ENCODE data around the gene HAPLN2.

The HAPLN2 gene

DNA sequence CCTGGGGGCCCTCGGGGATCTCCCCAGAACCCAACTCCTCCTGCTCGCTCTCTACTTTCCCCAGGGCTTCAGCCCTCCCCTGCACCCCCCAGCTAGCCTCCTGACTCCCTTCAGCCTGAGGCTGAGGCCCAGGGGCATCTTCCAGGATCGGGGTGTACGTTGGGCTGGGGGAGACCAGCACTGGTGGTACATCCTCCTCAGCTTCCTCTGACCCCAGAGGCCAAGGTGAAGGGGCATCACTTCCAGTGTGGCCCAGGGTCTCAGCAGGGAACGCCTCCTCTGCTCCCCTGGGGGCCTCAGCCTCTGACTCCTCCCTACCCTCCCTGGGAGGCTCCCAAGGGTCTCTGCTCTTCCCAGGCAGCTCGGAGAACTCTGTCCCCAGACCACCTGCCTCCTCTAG lies 51.1 kb downstream of the HAPLN2 start:
- H3K36me3 ChIP-seq (ENCODE audit: control insufficient read depth, insufficient read depth, low read length), result no peaks in the 10 kb centered on the region
- no peak overlapping the region for H3K9ac ChIP-seq (ENCODE audit: low read length)
- H3K27me3 ChIP-seq (ENCODE audit: control insufficient read depth, insufficient read depth, low read length), result peaks cover 26% of the 10 kb centered on the region
- H3K4me1 ChIP-seq (ENCODE audit: control insufficient read depth, insufficient read depth, low read length), result peaks cover 3% of the 10 kb centered on the region
- no peak overlapping the region for H3K4me3 ChIP-seq (ENCODE audit: low read length)
- no peaks in the 10 kb centered on the region for H3K9me3 ChIP-seq (ENCODE audit: control insufficient read depth, low read length)

DNA sequence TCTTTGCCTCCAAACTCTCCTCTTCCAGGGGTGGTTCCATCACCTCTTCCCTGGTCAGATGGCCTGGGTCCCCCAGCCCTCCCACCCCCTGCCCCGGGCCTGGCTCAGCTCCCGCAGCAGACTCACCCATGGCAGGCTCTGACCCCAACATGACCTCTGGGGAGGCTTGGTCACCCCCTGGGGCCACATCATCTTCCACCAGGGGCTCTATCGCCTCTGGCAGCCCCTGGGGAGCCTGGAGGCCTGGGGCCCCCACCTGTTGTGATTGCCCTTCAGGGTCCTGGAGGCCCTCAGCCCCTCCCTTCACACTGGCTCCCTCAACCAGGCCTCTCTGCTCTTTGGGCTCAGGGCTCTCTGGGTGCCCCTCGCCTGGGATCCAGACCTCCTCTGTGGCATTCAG lies 51.6 kb downstream of the HAPLN2 start:
- no peak overlapping the region for H3K4me3 ChIP-seq (ENCODE audit: low read length)
- no peaks in the 10 kb centered on the region for H3K9me3 ChIP-seq (ENCODE audit: control insufficient read depth, low read length)
- H3K27me3 ChIP-seq (ENCODE audit: control insufficient read depth, insufficient read depth, low read length), result peaks cover 30% of the 10 kb centered on the region
- no peak overlapping the region for H3K9ac ChIP-seq (ENCODE audit: low read length)
- no peaks in the 10 kb centered on the region for H3K4me1 ChIP-seq (ENCODE audit: control insufficient read depth, insufficient read depth, low read length)
- H3K36me3 ChIP-seq (ENCODE audit: control insufficient read depth, insufficient read depth, low read length), result no peaks in the 10 kb centered on the region

DNA sequence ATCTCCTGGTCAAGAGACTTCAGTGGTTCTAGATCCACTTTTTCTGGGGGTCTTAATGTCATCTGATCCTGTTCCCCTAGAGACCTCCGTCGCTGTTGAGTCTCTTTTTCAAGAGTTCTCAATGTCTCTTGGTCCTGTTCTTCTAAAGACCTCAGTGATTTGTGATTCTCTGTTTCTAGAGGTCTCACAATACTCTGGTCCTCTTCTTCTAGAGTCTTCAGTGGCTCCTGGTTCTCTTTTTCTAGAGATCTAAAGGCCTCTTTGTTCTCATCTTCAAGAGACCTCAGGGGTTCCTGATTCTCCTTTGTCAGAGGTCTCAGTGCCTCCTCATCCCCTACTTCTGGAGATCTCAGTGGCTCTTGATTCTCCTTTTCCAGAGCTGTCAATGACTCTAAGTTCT lies 52.6 kb downstream of the HAPLN2 start:
- no peak overlapping the region for H3K4me3 ChIP-seq (ENCODE audit: low read length)
- H3K4me1 ChIP-seq (ENCODE audit: control insufficient read depth, insufficient read depth, low read length), result peaks cover under 1% of the 10 kb centered on the region
- H3K27me3 ChIP-seq (ENCODE audit: control insufficient read depth, insufficient read depth, low read length), result peaks cover 40% of the 10 kb centered on the region
- H3K9ac ChIP-seq (ENCODE audit: low read length), result no peak overlapping the region
- no peaks in the 10 kb centered on the region for H3K9me3 ChIP-seq (ENCODE audit: control insufficient read depth, low read length)
- H3K36me3 ChIP-seq (ENCODE audit: control insufficient read depth, insufficient read depth, low read length), result no peaks in the 10 kb centered on the region

GRCh38 chr1:156673387-156674121 lies 54.3 kb downstream of the HAPLN2 start:
- H3K9ac ChIP-seq (ENCODE audit: low read length), result peak overlapping the region; percentile 12
- H3K27me3 ChIP-seq (ENCODE audit: control insufficient read depth, insufficient read depth, low read length), result peaks cover 57% of the 10 kb centered on the region
- peaks cover 12% of the 10 kb centered on the region for H3K4me1 ChIP-seq (ENCODE audit: control insufficient read depth, insufficient read depth, low read length)
- H3K36me3 ChIP-seq (ENCODE audit: control insufficient read depth, insufficient read depth, low read length), result no peaks in the 10 kb centered on the region
- no peaks in the 10 kb centered on the region for H3K9me3 ChIP-seq (ENCODE audit: control insufficient read depth, low read length)
- no peak overlapping the region for H3K4me3 ChIP-seq (ENCODE audit: low read length)

All from mucosa of stomach (tissue), 1 donor.